Bronchial epithelial cell (primary cell): Measurements from ENCODE around the gene NR6A1. TPM values are rescaled to one million over a fixed set of nuclear protein-coding genes. Genes with fewer than 3 reads are reported as not detected.

Experiments used
- DNase-seq: peaks from one replicate; pipeline ENCODE4 v3.0.0-alpha.2; 2010; ENCODE audit warnings: low read depth
- FAIRE-seq: peaks from 2 replicates; lab custom pipeline; 2011; peaks lifted over from hg19 to GRCh38; lab: Jason Lieb, UNC
- H3K27me3 ChIP-seq: 2 replicates; pipeline ENCODE4 v1.5.1; 2011; ENCODE audit warnings: low read length; ENCODE audit not compliant: control insufficient read depth, insufficient read depth
- H3K36me3 ChIP-seq: 2 replicates; pipeline ENCODE4 v1.5.1; 2011; ENCODE audit warnings: low read length; ENCODE audit not compliant: control insufficient read depth, insufficient read depth
- H3K4me3 ChIP-seq: 2 replicates; pipeline ENCODE4 v1.5.1; 2011; ENCODE audit warnings: mild to moderate bottlenecking, low read depth, low read length, control low read depth
- CTCF ChIP-seq: IDR thresholded peaks from 2 replicates; pipeline ENCODE4 v1.5.1; 2011; ENCODE audit warnings: mild to moderate bottlenecking, moderate library complexity, low read length, control low read depth, inconsistent platforms; ENCODE audit not compliant: insufficient read depth, severe bottlenecking
- total RNA-seq: library from RNA; depleted of rRNA; stranded (reverse); fragments of >200 nt; gene quantifications from 2 replicates; pipeline ENCODE4 v1.2.1, GENCODE V29; 2014

NR6A1 gene
- total RNA-seq, 1 donor from 2014 or later = 2.9 TPM

- TF ChIP-seq CTCF = no peak
- no peaks in the 10 kb centered on the region for H3K27me3 ChIP-seq
- DNase-seq (no peak), FAIRE-seq (no peak)
- H3K4me3 ChIP-seq = no peak overlapping the region
- no peaks in the 10 kb centered on the region for H3K36me3 ChIP-seq
Measured at GRCh38 chr9:124645274-124645673, 125.8 kb downstream of the NR6A1 start.

- DNase-seq (no peak), FAIRE-seq (no peak)
- TF ChIP-seq CTCF = no peak
- Histone ChIP-seq H3K4me3 (no peak overlapping the region), H3K36me3 (no peaks in the 10 kb centered on the region), H3K27me3 (no peaks in the 10 kb centered on the region)
Measured at GRCh38 chr9:124639637-124640036, 131.5 kb downstream of the NR6A1 start.

GRCh38 chr9:124635285-124635684, 135.8 kb downstream of the NR6A1 start:
- DNase-seq (no peak), FAIRE-seq (no peak)
- H3K36me3 ChIP-seq = no peaks in the 10 kb centered on the region
- no peak for TF ChIP-seq CTCF
- no peak overlapping the region for H3K4me3 ChIP-seq
- H3K27me3 ChIP-seq = no peaks in the 10 kb centered on the region

- FAIRE-seq (no peak), DNase-seq (no peak)
- no peak overlapping the region for H3K4me3 ChIP-seq
- no peak for TF ChIP-seq CTCF
- H3K36me3 ChIP-seq = no peaks in the 10 kb centered on the region
- no peaks in the 10 kb centered on the region for H3K27me3 ChIP-seq
Measured at GRCh38 chr9:124632077-124632621, 139.0 kb downstream of the NR6A1 start.

- Histone ChIP-seq H3K36me3 (no peaks in the 10 kb centered on the region), H3K27me3 (no peaks in the 10 kb centered on the region), H3K4me3 (no peak overlapping the region)
- FAIRE-seq = no peak
- DNase-seq = no peak
- no peak for TF ChIP-seq CTCF
Measured at GRCh38 chr9:124631326-124631725, 139.8 kb downstream of the NR6A1 start.

GRCh38 chr9:124629600-124629999, 141.5 kb downstream of the NR6A1 start:
- TF ChIP-seq CTCF = no peak
- no peaks in the 10 kb centered on the region for H3K36me3 ChIP-seq
- FAIRE-seq (no peak), DNase-seq (peak; percentile 64)
- H3K4me3 ChIP-seq = no peak overlapping the region
- no peaks in the 10 kb centered on the region for H3K27me3 ChIP-seq
